ENCODE data around the gene TJAP1.
"Not testable (repeated sequence)": the region's sequence is repeated elsewhere in the genome, so short reads cannot be mapped to it uniquely, and the experiment has no call there.

Gene TJAP1

DNA sequence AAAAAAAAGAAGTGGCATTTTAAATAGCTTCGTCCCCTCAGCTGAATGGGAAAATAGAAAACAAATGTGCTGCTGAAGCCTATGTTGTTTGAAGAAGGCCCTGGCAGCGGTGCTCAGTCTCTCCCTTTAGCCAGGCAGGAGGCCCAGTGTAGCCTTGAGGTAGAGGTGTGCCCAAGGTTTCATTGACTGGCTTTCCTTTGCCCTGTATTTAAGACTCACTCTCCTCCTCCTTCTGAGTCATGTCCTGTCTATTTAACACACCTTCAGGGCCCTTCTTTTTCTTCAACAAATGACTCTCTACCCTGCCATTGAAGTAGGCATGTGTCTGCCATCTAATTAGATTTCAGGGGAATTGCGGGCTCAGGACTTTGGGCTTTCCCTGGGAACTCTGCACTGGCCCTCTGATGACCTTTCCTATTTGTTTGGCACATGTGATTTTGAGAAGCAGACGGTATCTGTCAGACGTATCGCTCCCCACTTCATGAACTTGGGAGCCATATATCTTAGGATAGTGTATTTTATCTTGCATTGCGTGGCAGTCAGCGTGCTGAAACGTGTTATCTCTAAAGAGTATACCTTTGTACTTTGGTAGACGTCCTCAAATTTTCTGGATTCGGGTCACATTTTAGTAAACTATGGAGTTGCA, 4.3 kb downstream of the TJAP1 start:
- no peak for DNase-seq

GRCh38 chr6:43488667-43489276, 11.4 kb downstream of the TJAP1 start:
- DNase-seq, result no peak

GRCh38 chr6:43489277-43490072, 12.1 kb downstream of the TJAP1 start:
- DNase-seq, result no peak

GRCh38 chr6:43490523-43490939, 13.2 kb downstream of the TJAP1 start:
- no peak for DNase-seq

DNA sequence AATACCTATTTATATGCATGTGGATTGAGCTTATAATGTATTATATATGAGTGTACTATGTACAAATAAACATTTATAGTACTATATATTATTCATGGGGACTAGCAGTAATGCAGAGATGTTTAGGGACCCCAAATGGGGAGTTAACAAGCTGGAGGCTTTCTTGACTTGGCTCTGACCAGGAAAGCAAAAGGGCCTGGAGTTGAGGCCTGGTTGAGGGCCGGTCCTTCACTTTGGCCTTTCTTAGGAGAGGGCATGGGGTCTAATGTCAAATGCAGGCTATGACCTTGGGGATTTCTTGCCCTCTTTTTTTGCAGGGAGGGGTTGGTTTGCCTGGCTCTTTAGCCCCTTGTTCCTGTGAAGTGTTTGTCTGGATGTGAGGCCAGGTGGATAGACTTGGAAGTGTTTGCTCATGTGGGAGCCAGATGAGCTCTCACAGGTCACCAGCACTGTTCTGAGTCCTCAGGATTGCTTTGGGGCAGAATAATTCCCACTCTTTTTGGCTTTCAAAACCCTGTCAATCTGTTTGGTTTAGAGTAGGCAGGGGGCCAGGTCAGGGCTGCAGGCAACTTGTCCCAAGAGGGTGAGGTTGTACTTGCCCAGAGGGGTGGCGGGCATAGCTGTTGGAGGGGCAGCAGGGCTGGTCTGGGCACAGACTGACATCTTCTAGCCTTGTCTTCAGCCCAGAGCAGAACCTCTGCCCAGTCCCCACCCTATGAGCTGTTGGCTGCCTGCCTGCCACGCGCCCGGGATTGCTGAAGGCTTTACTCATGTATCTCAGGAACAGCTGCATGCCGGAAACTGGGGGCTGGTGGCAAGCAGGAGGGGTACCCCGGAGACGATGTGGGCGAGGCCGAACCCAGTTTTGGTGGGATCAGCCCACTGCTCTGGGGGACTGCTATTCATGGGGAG, 14.6 kb downstream of the TJAP1 start:
- DNase-seq, result no peak

DNA sequence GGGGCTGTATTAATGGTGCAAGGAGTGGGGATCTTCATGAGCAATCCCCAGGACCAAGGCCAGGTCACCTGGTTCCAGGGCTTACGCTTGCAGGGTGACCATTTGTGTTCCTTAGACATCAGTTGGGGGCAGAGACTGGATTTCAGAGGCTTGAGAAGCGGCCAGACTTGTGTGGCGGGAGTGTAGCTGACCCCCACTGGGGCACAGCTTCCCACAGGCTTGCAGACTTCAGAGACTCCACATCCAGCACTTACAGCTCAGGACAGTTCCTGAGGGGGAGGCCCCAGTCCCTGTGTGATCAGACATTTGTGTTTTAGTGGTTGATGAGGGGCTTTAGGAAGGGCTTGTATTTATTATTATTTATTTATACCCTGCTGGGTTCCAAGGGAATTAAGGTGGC, 15.3 kb downstream of the TJAP1 start:
- DNase-seq, result no peak

DNA sequence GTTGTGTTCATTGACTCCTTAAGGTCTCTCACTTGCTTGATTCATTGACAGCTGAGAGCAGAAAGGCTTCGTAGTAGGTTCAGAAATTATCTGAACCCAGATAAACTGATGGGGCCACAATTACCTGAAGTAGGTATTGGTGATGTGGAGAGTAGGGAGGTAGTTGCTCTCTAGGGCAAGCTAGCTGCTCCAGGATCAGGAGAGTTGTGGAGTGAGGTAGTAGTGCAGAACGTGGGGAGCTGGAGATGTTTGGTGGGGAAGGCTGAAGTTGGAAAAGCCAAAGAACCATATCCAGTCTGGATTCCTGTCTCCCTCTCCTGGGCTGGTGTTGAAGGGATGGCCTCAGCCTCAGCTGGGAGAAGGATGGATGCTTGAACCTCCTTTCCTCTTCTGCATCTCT, 15.9 kb downstream of the TJAP1 start:
- no peak for DNase-seq

DNA sequence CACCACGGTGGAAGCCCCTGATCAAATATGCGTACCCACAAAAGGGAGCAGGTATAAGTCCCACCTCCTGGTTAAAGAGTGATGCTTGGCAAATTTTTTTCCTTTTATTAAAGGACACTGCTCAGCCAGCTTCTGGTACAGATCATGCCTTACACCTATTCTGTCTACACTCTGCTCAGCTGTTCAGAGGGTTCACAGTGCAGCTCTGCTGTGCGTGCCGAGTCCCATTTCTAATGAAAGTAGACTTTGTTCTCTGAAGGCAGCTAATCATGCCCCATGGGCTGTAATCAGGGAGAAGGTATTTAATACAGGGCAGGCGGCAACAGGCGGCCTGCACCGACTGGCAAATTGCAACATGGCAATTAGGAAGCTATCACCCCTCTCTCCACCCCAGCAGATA, 16.5 kb downstream of the TJAP1 start:
- DNase-seq, result no peak

DNA sequence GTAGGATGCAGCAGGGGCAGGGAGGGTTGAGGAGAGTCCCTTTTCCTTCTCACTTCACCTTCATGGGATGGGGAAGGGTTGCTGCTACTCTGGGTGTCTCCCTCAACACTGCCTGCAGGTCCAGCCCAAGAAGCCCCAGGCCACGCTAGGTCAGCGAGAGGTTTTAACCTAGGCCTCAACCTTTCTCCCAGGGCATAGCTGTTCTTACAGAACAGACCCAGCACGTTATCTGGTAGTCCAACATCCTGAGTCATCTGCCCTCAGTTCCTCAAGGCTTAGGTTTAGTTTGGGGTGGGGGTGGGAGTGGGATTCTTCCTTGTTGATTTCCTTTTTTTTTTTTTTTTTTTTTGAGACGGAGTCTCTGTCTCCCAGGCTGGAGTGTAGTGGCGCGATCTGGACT, 17.0 kb downstream of the TJAP1 start:
- no peak for DNase-seq

DNA sequence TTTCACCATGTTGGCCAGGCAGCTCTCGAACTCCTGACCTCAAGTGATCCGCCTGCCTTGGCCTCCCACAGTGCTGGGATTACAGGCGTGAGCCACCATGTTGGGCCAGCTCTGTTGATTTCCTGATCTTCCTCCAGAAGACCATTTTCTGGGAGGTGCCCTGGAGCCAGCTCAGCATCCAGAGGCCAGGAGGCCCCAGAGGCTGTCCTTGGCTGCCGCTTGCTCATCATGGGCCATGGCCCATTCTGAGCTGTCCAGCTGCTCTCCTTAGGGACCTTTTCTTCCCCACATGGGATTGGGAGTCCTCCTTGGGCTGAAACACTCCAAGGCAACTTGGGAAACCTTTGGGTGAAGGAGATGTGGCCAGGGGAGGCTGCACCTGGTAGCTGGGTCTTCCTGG, 17.4 kb downstream of the TJAP1 start:
- DNase-seq, result no peak

DNA sequence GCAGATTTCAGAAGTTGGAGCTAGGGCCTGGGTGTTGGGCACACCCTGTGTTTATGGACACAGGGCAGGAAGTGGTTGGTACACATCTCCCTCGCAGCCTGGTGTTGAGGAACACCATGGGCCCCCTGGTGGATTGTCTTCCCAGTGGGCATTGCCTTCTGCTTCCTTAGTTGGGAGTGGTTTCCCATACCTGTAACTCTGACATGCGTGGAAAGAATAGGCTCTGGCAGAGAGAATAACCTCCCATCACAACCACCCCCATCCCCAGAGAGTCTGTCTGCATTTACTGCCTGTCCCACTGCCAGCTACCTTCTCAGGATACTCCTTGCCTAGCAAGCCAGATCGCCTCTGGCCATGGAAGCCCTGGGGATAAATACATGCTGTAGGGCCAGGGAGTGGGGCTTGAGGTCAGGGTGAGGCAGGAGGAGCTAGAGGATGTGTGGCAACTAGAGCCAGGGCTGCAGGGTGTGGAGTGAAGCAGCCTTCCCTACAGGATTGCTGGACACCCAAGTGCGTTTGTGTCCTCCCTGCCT, 18.1 kb downstream of the TJAP1 start:
- DNase-seq, result no peak

GRCh38 chr6:43496370-43497128, 19.2 kb downstream of the TJAP1 start:
- peak; percentile 26 for DNase-seq

- DNase-seq, result no peak
These were observed 19.7 kb downstream of the TJAP1 start for GRCh38 chr6:43497129-43497396.

DNA sequence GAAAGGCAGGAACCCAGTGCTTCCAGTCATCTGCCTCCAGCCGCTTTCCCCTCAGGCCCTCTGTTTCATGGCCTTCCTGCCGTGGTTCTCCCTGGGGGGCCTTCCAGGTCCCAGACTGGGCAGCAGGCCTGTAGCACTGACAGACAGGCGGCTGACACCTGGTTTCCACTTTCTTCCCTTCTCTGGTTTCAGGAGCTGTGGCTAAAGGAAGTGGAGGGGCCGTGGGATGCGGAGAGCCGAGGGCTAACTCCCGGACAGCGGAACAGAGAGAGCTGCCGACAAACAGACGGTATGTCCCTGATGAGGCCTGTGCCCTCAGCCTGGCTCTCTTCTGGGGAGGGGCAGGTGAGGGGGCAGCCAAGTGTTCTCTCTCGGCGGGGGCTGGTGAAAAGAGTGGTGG, 20.3 kb downstream of the TJAP1 start:
- no peak for DNase-seq

GRCh38 chr6:43498291-43498690, 20.9 kb downstream of the TJAP1 start:
- not testable (repeated sequence) for DNase-seq

DNA sequence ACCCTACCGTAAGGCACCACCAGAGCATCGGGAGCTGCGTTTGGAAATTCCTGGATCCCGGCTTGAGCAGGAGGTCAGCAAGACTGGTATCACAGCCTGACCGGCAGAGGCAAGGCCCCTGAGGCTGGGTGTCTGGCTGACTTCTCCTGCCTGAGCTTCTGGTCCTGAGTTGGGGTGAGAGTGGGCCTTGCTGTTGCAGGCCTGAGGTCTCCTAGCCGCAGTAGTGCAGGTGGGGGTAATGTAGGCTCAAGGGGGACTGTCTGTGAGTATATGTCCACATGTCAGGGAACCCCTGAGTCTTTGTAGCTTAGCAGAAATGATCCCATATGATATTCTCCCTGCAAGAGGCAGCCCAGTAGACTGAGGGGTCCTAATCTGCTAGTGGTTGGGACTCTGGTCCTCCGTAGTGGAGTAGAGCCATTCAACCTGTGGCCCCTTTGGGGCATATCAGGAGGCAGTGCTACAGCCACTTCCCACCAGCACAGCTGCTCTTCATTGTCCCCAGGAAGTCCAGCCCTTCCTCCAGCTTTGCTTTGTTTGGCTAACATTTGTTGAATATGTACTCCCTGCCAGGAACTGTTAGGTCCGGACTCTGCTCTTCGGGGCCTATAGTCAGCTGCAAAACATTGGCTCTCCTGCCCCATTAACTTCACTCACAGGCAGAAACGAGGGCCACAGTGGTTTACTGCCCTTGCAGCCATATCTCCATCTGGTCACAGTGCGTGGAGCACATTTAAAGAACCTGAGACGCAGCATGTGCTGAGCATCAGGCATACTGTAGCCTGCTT, 21.9 kb downstream of the TJAP1 start:
- peak; percentile 20 for DNase-seq

- DNase-seq, result no peak
These were observed 23.6 kb downstream of the TJAP1 start for GRCh38 chr6:43500921-43501320.

DNA sequence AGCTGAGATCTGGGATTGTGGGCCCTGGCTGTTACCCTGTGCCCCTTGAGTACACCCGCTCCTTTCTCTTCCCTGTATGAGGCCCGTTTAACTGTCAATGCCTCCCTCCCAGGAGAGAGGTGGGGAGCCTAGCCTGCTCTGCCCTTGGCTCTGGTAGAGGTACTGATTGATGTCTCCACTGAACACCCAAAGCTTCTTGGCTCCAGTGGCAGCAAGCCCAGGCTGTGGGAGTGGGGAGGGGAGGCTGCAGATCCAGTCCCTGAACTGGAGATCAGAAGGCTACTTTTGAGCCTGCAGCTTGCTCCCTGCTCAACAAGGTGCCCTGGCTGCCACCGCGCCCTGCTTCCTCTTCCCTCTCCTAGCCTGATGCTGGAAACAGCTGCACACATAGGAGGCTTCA, 25.3 kb downstream of the TJAP1 start:
- no peak for DNase-seq

DNA sequence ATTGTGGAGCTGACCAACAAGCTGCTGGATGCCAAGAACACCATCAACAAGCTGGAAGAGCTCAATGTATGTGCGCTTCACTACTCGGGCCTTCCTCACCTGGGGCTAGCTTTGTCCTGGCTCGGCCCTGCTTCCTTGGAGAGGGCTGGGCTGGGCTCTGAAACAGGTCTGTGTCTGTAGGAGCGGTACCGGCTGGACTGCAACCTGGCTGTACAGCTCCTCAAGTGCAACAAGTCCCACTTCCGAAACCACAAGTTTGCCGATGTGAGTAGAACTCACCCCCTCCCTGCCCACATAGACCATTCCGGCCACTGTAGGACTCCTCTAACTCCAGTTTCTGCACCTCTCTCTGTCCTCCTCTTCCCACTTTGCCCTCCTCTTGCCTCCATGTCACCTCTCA, 26.1 kb downstream of the TJAP1 start:
- no peak for DNase-seq

- DNase-seq, result no peak
These were observed 27.6 kb downstream of the TJAP1 start for GRCh38 chr6:43504756-43505593.

GRCh38 chr6:43505718-43506117, 28.3 kb downstream of the TJAP1 start:
- no peak for DNase-seq
